Upper lobe of left lung (tissue), 6 donors: ENCODE data around the gene EXOC7. TPM values are rescaled to one million over a fixed set of nuclear protein-coding genes. Genes with fewer than 3 reads are reported as not detected.

Experiments used
- ATAC-seq, 2 donors: fragments of 200-7000 bp; cut with Tn5 transposase; one replicate each; pipeline ENCODE4 v1.9.1; 2022; ENCODE audit warnings: mild to moderate bottlenecking in 2 of 2, moderate library complexity in 2 of 2; ENCODE audit not compliant: low FRiP score in 2 of 2
- DNase-seq, 2 donors: peaks; one replicate each; pipeline ENCODE4 v3.0.0-alpha.2; 2019 to 2020
- H3K27ac ChIP-seq, 4 donors: fragments of 200-600 bp; sonication (generic); one replicate each; pipeline ENCODE4 v1.5.1; 2016 to 2019
- H3K27me3 ChIP-seq, 4 donors: fragments of 200-600 bp; sonication (generic); one replicate each; pipeline ENCODE4 v1.5.1; 2017 to 2019
- H3K36me3 ChIP-seq, 4 donors: fragments of 200-600 bp; sonication (generic); one replicate each; pipeline ENCODE4 v1.5.1; 2016 to 2019
- H3K4me1 ChIP-seq, 4 donors: fragments of 200-600 bp; sonication (generic); one replicate each; pipeline ENCODE4 v1.5.1; 2018 to 2019
- H3K4me3 ChIP-seq, 4 donors: fragments of 200-600 bp; sonication (generic); one replicate each; pipeline ENCODE4 v1.5.1; 2017 to 2019; ENCODE audit warnings: mild to moderate bottlenecking in 2 of 4, moderate library complexity in 1 of 4
- H3K9me3 ChIP-seq, 4 donors: fragments of 200-600 bp; sonication (generic); one replicate each; pipeline ENCODE4 v1.5.1; 2018 to 2019
- EP300 ChIP-seq, 4 donors: sonication (generic); formaldehyde crosslinking; IDR thresholded peaks; one replicate each; pipeline ENCODE4 v1.5.1; 2017; ENCODE audit warnings: antibody characterized with exemption in 4 of 4, control low read depth in 2 of 4
- POLR2A ChIP-seq, 4 donors: fragments of 450-650 bp; IDR thresholded peaks; one replicate each; pipeline ENCODE4 v1.5.1; 2016 to 2017; ENCODE audit warnings: antibody characterized with exemption in 4 of 4, mild to moderate bottlenecking in 2 of 4
- POLR2AphosphoS5 ChIP-seq, 2 donors: sonication (generic); formaldehyde crosslinking; IDR thresholded peaks; one replicate each; pipeline ENCODE4 v1.5.1; 2017; ENCODE audit warnings: antibody characterized with exemption in 2 of 2
- WGBS, 2 donors: methylation state at CpG; one replicate each; pipeline ENCODE4 v1.1.5; 2017 to 2018; 5-methylcytosine and 5-hydroxymethylcytosine counted together
- total RNA-seq, 6 donors: library from RNA; depleted of rRNA in 4 of 6; stranded (reverse); fragments of >200 nt in 4 of 6; gene quantifications; one replicate each; pipeline versions ENCODE4 v1.1.0 to v1.2.1, GENCODE V29; 2016 to 2021
- TF ChIP-seq, protein P1 (sequence below), 6 experiments: fragments of 450-650 bp in 4 of 6; fragments of 200-600 bp in 2 of 6; sonication (generic) in 2 of 6; IDR thresholded peaks; one replicate each; pipeline ENCODE4 v1.5.1; 2016 to 2019; ENCODE audit warnings: antibody characterized with exemption in 6 of 6
- donor health status: DM: no; HTN: no; CAD: no; lungs with moderate emphysema.
- donor health status: DM: no; HTN: yes; CAD: no; lungs with severe emphysema.

Gene EXOC7
- total RNA-seq, 6 donors from 2014 or later: 69.4 to 233 (median 103) TPM

DNA sequence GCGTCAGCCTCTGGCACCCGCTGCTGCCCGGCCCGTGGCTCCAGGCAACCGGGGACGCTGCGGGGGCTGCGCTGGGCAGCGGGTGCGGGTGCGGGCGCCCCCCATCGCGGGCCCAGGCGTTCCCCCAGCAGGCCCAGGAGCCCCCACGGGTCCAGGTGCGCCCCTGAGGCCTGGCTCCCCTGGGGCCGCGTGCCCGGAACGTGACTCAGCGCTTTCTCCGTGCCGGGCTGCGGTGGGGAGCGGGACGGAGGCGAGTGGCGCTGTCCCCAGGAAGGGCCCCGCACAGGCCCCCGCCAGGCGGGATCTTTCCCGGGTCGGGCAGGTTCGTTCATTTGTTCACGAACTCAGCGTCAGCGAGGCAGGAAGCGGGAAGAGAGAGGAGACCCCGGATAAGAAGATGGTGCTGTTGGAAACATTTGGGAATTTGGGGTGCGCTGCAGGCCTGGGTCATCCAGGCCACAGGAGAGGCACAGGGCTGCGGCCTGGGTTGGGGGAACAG is 18.4 kb upstream of the EXOC7 start:
- H3K4me3 ChIP-seq: peak overlapping the region in 3 of 4 donors; percentile 27 to 41 (median 34)
- peak overlapping the region in 2 of 4 donors; percentile 48 to 77 for H3K27ac ChIP-seq
- H3K27me3 ChIP-seq: no peaks in the 10 kb centered on the region
- WGBS, 2 donors: 51 to 62% methylated on average over 21 to 24 of the region's 42 CpGs
- H3K4me1 ChIP-seq: peaks cover 6 to 11% (median 8%) of the 10 kb centered on the region in 4 donors
- ATAC-seq (peak in 1 of 2 donors; percentile 59), DNase-seq (peak in 1 of 2 donors; percentile 85)
- TF ChIP-seq POLR2AphosphoS5 (IDR thresholded peaks at IDR 0.05): no peak
- TF ChIP-seq, protein P1, sequence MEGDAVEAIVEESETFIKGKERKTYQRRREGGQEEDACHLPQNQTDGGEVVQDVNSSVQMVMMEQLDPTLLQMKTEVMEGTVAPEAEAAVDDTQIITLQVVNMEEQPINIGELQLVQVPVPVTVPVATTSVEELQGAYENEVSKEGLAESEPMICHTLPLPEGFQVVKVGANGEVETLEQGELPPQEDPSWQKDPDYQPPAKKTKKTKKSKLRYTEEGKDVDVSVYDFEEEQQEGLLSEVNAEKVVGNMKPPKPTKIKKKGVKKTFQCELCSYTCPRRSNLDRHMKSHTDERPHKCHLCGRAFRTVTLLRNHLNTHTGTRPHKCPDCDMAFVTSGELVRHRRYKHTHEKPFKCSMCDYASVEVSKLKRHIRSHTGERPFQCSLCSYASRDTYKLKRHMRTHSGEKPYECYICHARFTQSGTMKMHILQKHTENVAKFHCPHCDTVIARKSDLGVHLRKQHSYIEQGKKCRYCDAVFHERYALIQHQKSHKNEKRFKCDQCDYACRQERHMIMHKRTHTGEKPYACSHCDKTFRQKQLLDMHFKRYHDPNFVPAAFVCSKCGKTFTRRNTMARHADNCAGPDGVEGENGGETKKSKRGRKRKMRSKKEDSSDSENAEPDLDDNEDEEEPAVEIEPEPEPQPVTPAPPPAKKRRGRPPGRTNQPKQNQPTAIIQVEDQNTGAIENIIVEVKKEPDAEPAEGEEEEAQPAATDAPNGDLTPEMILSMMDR (IDR thresholded peaks at IDR 0.05): no peak
- TF ChIP-seq POLR2A (IDR thresholded peaks at IDR 0.05): no peak
- TF ChIP-seq EP300 (IDR thresholded peaks at IDR 0.05): no peak
- H3K9me3 ChIP-seq: no peaks in the 10 kb centered on the region
- no peaks in the 10 kb centered on the region for H3K36me3 ChIP-seq

DNA sequence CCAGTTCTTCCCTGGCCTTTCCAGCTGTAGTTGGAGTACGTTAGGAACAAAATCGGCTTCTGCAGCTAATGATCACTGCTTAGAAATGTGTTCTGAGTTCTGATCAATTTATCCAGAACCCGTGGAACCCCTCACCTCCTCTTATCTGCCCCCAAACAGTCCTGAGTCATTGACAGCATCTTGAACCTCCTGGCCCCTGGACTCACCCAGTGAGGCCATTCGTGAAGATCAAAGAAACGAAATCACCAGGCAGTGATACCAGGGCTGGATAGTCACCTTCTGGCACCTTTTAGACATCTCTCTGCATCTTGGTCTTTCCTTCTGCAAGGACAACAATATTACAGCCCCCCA is 17.0 kb upstream of the EXOC7 start:
- peaks cover 6 to 11% (median 8%) of the 10 kb centered on the region in 4 donors for H3K4me1 ChIP-seq
- no peak for ATAC-seq
- H3K27me3 ChIP-seq: no peaks in the 10 kb centered on the region
- H3K9me3 ChIP-seq: no peaks in the 10 kb centered on the region
- H3K27ac ChIP-seq: no peak overlapping the region
- no peaks in the 10 kb centered on the region for H3K36me3 ChIP-seq
- H3K4me3 ChIP-seq: no peak overlapping the region
- 90 to 93% methylated on average over 5 of the region's 5 CpGs for WGBS, 2 donors
- no peak for TF ChIP-seq EP300 (IDR thresholded peaks at IDR 0.05)
- TF ChIP-seq, protein P1 (IDR thresholded peaks at IDR 0.05): no peak
- DNase-seq: no peak

DNA sequence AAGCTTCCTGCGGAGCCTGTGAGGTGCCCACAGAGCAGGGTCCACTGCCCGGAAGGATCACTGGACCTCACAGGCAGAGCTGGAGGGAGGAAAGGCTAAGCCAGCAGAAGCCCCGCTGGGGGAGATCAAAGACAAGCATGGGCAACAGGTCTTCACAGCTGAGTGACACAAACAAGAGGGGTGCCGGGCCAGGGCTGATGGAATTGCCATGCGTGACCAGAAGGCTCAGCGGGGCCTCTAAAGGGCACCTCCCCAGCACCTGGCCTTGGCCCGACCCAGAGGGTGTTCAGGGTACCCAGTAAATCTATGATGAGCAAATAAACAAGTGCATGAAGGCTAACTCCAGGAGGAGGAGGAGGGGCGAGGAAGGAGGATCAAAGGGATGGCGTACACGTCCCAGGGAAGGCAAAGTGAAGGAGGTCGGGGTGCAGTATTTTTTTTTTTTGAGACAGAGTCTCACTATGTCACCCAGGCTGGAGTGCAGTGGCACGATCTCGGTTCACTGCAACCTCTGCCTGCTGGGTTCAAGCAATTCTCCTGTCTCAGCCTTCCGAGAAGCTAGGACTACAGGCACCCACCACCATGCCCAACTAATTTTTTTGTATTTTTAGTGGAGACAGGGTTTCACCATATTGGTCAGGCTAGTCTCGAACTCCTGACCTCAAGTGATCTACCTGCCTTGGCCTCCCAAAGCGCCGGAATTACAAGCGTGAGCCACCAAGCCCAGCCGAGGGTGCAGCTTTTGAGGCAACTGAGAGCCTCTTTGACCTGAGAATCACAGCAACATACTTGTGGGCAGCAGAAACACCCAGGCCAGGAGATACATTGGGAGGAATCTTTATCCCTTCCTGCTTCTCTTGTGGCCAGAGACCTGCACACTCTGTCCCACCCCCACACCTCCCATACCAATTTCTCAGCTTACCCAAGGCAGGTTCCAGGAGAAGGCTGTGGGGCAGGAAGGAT is 16.1 kb upstream of the EXOC7 start:
- Histone ChIP-seq H3K36me3 (no peaks in the 10 kb centered on the region), H3K4me3 (no peak overlapping the region), H3K9me3 (no peaks in the 10 kb centered on the region), H3K27ac (no peak overlapping the region), H3K27me3 (no peaks in the 10 kb centered on the region), H3K4me1 (peaks cover 6 to 11% (median 8%) of the 10 kb centered on the region in 4 donors)
- ATAC-seq: no peak
- DNase-seq: no peak
- TF ChIP-seq, protein P1 (IDR thresholded peaks at IDR 0.05): no peak
- TF ChIP-seq POLR2AphosphoS5 (IDR thresholded peaks at IDR 0.05) (no peak), EP300 (IDR thresholded peaks at IDR 0.05) (no peak)
- 85 to 87% methylated on average over 17 to 19 of the region's 19 CpGs for WGBS, 2 donors

DNA sequence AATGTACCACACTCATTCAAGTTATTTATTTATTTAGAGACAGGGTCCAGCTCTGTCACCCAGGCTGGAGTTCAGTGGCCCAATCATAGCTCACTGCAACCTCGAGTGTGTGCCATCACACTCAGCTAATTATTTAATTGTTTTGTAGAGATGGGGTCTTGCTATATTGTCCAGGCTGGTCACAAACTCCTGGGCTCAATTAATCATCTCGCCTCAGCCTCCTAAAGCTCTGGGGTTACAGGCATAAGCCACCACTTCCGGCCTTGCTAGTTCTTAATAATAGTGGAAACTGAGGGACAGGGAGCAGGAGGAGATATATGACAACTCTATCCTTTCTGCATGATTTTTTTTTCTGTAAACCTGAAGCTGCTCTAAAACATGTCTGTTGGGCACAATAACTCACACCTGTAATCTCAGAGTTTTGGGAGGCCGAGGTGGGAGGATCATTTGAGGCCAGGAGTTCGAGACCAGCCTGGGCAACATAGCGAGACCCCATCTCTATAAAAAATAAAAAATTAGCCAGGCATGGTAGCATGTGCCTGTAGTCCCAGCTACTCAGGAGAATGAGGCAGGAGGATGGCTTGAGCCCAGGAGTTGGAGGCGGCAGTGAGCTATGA is 11.7 kb upstream of the EXOC7 start:
- no peak for ATAC-seq
- H3K9me3 ChIP-seq: no peaks in the 10 kb centered on the region
- WGBS, 2 donors: 90 to 92% methylated on average over 7 of the region's 7 CpGs

More for the DNA sequence above, 11.7 kb upstream of the EXOC7 start:
- no peak overlapping the region for H3K4me3 ChIP-seq
- H3K36me3 ChIP-seq: no peaks in the 10 kb centered on the region
- H3K27ac ChIP-seq: no peak overlapping the region
- TF ChIP-seq EP300 (IDR thresholded peaks at IDR 0.05) (no peak), POLR2AphosphoS5 (IDR thresholded peaks at IDR 0.05) (no peak), POLR2A (IDR thresholded peaks at IDR 0.05) (no peak)
- TF ChIP-seq, protein P1 (IDR thresholded peaks at IDR 0.05): no peak
- no peaks in the 10 kb centered on the region for H3K27me3 ChIP-seq
- DNase-seq: no peak
- no peaks in the 10 kb centered on the region for H3K4me1 ChIP-seq
